Osteocyte (in vitro differentiated cells): ENCODE data around the gene PPP6R2. TPM values are rescaled to one million over a fixed set of nuclear protein-coding genes. Genes with fewer than 3 reads are reported as not detected.
"Not testable (repeated sequence)": the region's sequence is repeated elsewhere in the genome, so short reads cannot be mapped to it uniquely, and the experiment has no call there.

Experiments
- DNase-seq: peaks from one replicate; pipeline ENCODE4 v3.0.0; 2021; ENCODE audit warnings: mixed read lengths; ENCODE audit not compliant: unreplicated experiment; ENCODE audit errors: extremely low spot score
- H3K27ac Mint-ChIP-seq: one replicate; pipeline ENCODE4 v1.8.0; 2021; ENCODE audit warnings: mild to moderate bottlenecking, mixed read lengths; ENCODE audit not compliant: unreplicated experiment
- H3K27me3 Mint-ChIP-seq: one replicate; pipeline ENCODE4 v1.8.0; 2021; ENCODE audit warnings: mixed read lengths; ENCODE audit not compliant: unreplicated experiment
- H3K36me3 Mint-ChIP-seq: one replicate; pipeline ENCODE4 v1.8.0; 2021; ENCODE audit warnings: mixed read lengths; ENCODE audit not compliant: unreplicated experiment
- H3K4me1 Mint-ChIP-seq: one replicate; pipeline ENCODE4 v1.8.0; 2021; ENCODE audit warnings: mixed read lengths; ENCODE audit not compliant: unreplicated experiment
- H3K4me3 Mint-ChIP-seq: one replicate; pipeline ENCODE4 v1.8.0; 2021; ENCODE audit warnings: mild to moderate bottlenecking, moderate library complexity, mixed read lengths; ENCODE audit not compliant: unreplicated experiment
- H3K9me3 Mint-ChIP-seq: one replicate; pipeline ENCODE4 v1.8.0; 2021; ENCODE audit warnings: mixed read lengths; ENCODE audit not compliant: unreplicated experiment
- CTCF ChIP-seq: fragments of 200-600 bp; sonication (generic); IDR thresholded peaks from 2 replicates; pipeline ENCODE4 v1.5.0; 2021; ENCODE audit warnings: antibody characterized with exemption, mild to moderate bottlenecking, moderate library complexity
- total RNA-seq: library from RNA; stranded (reverse); gene quantifications from 2 replicates; pipeline ENCODE4 v1.2.1, GENCODE V29; 2021

The PPP6R2 gene
- total RNA-seq, 1 donor from 2014 or later, result 62.6 TPM

GRCh38 chr22:50403701-50404101 is 60.6 kb downstream of the PPP6R2 start:
- Mint-ChIP-seq H3K9me3 (no peaks in the 10 kb centered on the region), H3K27ac (no peak overlapping the region), H3K4me1 (peaks cover 3% of the 10 kb centered on the region), H3K4me3 (no peak overlapping the region), H3K36me3 (peaks cover 27% of the 10 kb centered on the region), H3K27me3 (no peaks in the 10 kb centered on the region)
- no peak for TF ChIP-seq CTCF
- no peak for DNase-seq

DNA sequence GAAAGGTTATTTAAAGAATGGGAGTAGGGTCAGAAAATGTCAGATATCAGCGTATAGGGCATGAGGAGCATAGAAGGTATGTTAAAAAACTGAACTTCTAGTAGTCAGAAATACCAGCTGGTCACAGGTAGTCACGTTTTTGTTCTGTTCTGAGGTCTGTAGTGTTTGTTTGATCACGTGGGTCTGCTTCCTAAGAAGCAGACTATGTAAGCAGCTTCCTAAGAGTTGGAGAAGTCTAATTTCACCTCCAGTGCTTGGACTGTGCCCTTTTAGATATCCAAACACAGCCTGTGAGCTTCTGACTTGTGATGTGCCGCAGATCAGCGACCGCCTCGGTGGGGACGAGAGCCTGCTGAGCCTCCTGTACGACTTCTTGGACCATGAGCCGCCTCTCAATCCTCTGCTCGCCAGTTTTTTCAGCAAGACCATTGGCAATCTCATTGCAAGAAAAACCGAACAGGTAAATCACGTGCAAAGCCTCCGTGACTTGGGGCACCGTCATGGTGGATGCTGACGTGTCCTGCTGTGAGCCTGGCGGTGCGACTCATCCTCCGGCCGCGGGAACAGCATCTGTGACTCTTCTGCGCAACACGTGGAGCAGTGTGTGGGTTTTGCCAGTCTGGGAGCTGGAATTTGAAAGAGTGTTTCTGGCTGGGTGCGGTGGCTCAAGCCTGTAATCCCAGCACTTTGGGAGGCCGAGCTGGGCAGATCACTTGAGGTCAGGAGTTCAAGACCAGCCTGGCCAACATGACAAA is 63.5 kb downstream of the PPP6R2 start:
- no peak for DNase-seq
- Mint-ChIP-seq H3K4me3 (no peak overlapping the region), H3K36me3 (peaks cover 27% of the 10 kb centered on the region), H3K27me3 (no peaks in the 10 kb centered on the region), H3K4me1 (peaks cover 3% of the 10 kb centered on the region), H3K27ac (no peak overlapping the region), H3K9me3 (no peaks in the 10 kb centered on the region)
- no peak for TF ChIP-seq CTCF

- no peak for TF ChIP-seq CTCF
- H3K4me3 Mint-ChIP-seq, result no peak overlapping the region
- no peaks in the 10 kb centered on the region for H3K9me3 Mint-ChIP-seq
- DNase-seq, result no peak
- no peak overlapping the region for H3K27ac Mint-ChIP-seq
- peaks cover 3% of the 10 kb centered on the region for H3K4me1 Mint-ChIP-seq
- no peaks in the 10 kb centered on the region for H3K27me3 Mint-ChIP-seq
- H3K36me3 Mint-ChIP-seq, result peaks cover 18% of the 10 kb centered on the region
Observed at GRCh38 chr22:50408311-50408710, 65.2 kb downstream of the PPP6R2 start.

- H3K27ac Mint-ChIP-seq, DNase-seq, H3K9me3 Mint-ChIP-seq, H3K27me3 Mint-ChIP-seq, H3K4me3 Mint-ChIP-seq, H3K4me1 Mint-ChIP-seq: not testable (repeated sequence)
- H3K36me3 Mint-ChIP-seq, result peaks cover 23% of the 10 kb centered on the region
Observed at GRCh38 chr22:50408954-50409353, 65.8 kb downstream of the PPP6R2 start.

GRCh38 chr22:50414476-50415248 is 71.5 kb downstream of the PPP6R2 start:
- no peak for DNase-seq
- Mint-ChIP-seq H3K27ac (no peak overlapping the region), H3K27me3 (no peaks in the 10 kb centered on the region), H3K36me3 (peaks cover 27% of the 10 kb centered on the region), H3K9me3 (no peaks in the 10 kb centered on the region), H3K4me3 (no peak overlapping the region), H3K4me1 (no peaks in the 10 kb centered on the region)
- TF ChIP-seq CTCF, result no peak
